ENCODE data around the gene DMAC1.

- TF ChIP-seq, protein P1, sequence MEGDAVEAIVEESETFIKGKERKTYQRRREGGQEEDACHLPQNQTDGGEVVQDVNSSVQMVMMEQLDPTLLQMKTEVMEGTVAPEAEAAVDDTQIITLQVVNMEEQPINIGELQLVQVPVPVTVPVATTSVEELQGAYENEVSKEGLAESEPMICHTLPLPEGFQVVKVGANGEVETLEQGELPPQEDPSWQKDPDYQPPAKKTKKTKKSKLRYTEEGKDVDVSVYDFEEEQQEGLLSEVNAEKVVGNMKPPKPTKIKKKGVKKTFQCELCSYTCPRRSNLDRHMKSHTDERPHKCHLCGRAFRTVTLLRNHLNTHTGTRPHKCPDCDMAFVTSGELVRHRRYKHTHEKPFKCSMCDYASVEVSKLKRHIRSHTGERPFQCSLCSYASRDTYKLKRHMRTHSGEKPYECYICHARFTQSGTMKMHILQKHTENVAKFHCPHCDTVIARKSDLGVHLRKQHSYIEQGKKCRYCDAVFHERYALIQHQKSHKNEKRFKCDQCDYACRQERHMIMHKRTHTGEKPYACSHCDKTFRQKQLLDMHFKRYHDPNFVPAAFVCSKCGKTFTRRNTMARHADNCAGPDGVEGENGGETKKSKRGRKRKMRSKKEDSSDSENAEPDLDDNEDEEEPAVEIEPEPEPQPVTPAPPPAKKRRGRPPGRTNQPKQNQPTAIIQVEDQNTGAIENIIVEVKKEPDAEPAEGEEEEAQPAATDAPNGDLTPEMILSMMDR (conservative IDR thresholded peaks at IDR 0.05; ENCODE audit: low read length): no peak
- TF ChIP-seq EZH2phosphoT487 (IDR thresholded peaks at IDR 0.05; ENCODE audit: borderline replicate concordance): no peak
Observed at GRCh38 chr9:7788772-7789171, 10.8 kb downstream of the DMAC1 start.

All from Loucy (cell line).